Measurements from ENCODE around the gene SOWAHB. TPM values are rescaled to one million over a fixed set of nuclear protein-coding genes. Genes with fewer than 3 reads are reported as not detected.

The SOWAHB gene
- total RNA-seq, 1 experiment from 2014 or later: 6.2 TPM

DNA sequence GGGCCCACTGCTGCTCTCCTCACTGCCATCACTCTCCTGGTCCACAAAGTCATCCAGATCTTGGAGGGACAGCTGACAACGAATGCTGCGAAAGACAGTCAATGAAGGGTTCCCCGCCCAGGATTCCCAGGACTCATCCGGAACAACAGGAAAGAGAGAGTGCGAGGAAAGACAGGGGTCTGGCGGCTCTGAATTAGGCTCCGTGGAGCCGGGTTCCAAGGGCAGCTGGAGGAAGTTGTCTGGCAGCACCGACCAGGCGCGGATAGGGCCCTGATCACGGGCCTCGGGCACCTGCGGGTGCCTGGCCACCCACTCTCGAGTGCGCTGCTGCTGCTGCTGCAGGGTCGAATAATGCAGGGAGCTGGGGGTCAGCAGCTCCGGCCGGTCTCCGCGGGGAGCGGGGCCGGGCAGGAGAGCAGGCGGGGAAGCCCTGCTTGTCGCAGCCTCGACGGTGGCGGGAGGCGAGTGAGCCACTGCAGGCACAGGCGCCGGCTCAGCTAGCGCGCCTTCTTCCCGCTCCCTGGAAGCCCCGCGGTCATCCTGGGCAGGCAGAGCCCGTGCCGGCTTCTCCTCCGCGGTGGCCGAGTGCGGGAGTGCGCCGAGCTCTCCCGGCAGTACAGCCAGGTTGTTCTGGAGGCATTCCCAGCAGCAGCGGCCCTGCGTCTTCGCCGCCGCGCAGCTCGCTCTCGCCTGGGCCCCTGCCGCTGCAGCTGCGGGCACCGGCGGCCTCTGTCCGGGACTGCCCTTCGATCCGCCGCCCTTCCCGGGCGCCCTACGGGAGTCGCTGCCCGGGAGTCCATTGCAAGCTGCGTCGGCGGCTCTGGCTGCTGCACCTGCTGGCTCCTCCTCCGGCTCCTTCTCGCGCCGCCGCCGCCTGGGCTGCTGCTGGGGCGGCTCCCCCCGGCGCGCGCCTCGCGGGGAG lies 1.1 kb downstream of the SOWAHB start:
- Histone ChIP-seq H3K4me1 (replicated peaks; ENCODE audit: insufficient read depth) (peaks cover 39% of the 10 kb centered on the region), H3K9me2 (ENCODE audit: insufficient read depth) (no peaks in the 10 kb centered on the region), H3F3A (ENCODE audit: insufficient read depth, low read depth) (peaks cover 13% of the 10 kb centered on the region), H3K4me3 (peak overlapping the region; percentile 76), H3K79me2 (ENCODE audit: low read depth) (peaks cover 13% of the 10 kb centered on the region), H3K9me3 (ENCODE audit: insufficient read depth, low read depth) (no peaks in the 10 kb centered on the region), H3K27me3 (ENCODE audit: insufficient read depth, low read depth) (no peaks in the 10 kb centered on the region), H3K27ac (peak overlapping the region; percentile 68; the same call in 1 of the 2 replicates), H2AFZ (peak overlapping the region; percentile 89), H4K20me1 (ENCODE audit: insufficient read depth) (no peaks in the 10 kb centered on the region), H3K36me3 (ENCODE audit: low read depth) (no peaks in the 10 kb centered on the region), H3K4me2 (peak overlapping the region; percentile 87)
- ChIA-PET POLR2A (ENCODE audit: unreplicated experiment) (interaction anchor here (0.6 to 0.9 kb wide), 2 partner anchors 14 to 311 kb away, joined by 4 read pairs; no protein-coding TSS in a partner anchor), CTCF (no interaction called here)
- DNase-seq: peak in 1 of 2 experiments; percentile 44
- TF ChIP-seq EZH2 (IDR thresholded peaks at IDR 0.05; ENCODE audit: low read depth): no peak
- TF ChIP-seq, protein P1, sequence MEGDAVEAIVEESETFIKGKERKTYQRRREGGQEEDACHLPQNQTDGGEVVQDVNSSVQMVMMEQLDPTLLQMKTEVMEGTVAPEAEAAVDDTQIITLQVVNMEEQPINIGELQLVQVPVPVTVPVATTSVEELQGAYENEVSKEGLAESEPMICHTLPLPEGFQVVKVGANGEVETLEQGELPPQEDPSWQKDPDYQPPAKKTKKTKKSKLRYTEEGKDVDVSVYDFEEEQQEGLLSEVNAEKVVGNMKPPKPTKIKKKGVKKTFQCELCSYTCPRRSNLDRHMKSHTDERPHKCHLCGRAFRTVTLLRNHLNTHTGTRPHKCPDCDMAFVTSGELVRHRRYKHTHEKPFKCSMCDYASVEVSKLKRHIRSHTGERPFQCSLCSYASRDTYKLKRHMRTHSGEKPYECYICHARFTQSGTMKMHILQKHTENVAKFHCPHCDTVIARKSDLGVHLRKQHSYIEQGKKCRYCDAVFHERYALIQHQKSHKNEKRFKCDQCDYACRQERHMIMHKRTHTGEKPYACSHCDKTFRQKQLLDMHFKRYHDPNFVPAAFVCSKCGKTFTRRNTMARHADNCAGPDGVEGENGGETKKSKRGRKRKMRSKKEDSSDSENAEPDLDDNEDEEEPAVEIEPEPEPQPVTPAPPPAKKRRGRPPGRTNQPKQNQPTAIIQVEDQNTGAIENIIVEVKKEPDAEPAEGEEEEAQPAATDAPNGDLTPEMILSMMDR (conservative IDR thresholded peaks at IDR 0.05): no peak
- no TSS peak for BruUV-seq (replicated peaks)
- intact Hi-C loops (cut with micrococcal nuclease; ENCODE audit: unreplicated experiment): loop anchor here (5.0 kb wide), 1 partner anchor 65 kb away; no protein-coding TSS in a partner anchor

DNA sequence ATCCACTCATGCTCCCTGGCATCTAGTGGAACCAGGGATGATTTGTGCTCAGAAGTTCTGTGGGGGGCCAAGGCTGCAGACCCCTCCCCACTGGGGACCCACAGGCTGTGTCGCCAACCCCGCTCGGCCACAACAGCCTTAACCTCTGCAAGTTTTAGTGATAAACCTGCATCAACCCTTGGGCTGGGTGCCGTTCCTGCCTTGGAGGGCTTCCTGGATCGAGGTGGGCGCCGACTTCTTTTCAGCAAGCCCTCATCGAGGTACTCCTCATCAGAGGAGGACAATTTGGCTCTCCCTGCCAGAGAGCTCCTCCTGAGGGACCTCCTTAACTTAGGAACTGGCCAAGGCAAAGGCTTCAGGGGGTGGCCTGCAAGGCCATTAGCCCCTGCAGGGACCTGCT lies 1.9 kb downstream of the SOWAHB start:
- Histone ChIP-seq H3K4me2 (peak overlapping the region; percentile 87), H3K4me3 (peak overlapping the region; percentile 76; the same call in 1 of the 2 replicates), H2AFZ (no peak overlapping the region), H3F3A (ENCODE audit: insufficient read depth, low read depth) (peaks cover 13% of the 10 kb centered on the region), H4K20me1 (ENCODE audit: insufficient read depth) (no peaks in the 10 kb centered on the region), H3K27me3 (ENCODE audit: insufficient read depth, low read depth) (no peaks in the 10 kb centered on the region), H3K9me2 (ENCODE audit: insufficient read depth) (no peaks in the 10 kb centered on the region; the same call in 1 of the 2 replicates), H3K79me2 (ENCODE audit: low read depth) (peaks cover 13% of the 10 kb centered on the region), H3K9me3 (ENCODE audit: insufficient read depth, low read depth) (no peaks in the 10 kb centered on the region), H3K4me1 (replicated peaks; ENCODE audit: insufficient read depth) (peaks cover 45% of the 10 kb centered on the region), H3K27ac (no peak overlapping the region), H3K36me3 (ENCODE audit: low read depth) (no peaks in the 10 kb centered on the region)
- no TSS peak for BruUV-seq (replicated peaks)
- ChIA-PET CTCF (no interaction called here), POLR2A (ENCODE audit: unreplicated experiment) (no interaction called here)
- TF ChIP-seq, protein P1 (conservative IDR thresholded peaks at IDR 0.05): no peak
- no peak for TF ChIP-seq EZH2 (IDR thresholded peaks at IDR 0.05; ENCODE audit: low read depth)
- intact Hi-C loops (cut with micrococcal nuclease; ENCODE audit: unreplicated experiment): loop anchor here (5.0 kb wide), 1 partner anchor 64 kb away; no protein-coding TSS in a partner anchor
- DNase-seq: no peak

- no peak overlapping the region for H3K4me2 ChIP-seq
- H3K4me1 ChIP-seq (replicated peaks; ENCODE audit: insufficient read depth): peaks cover 45% of the 10 kb centered on the region
- ChIA-PET CTCF (no interaction called here), POLR2A (ENCODE audit: unreplicated experiment) (no interaction called here)
- H3K27me3 ChIP-seq (ENCODE audit: insufficient read depth, low read depth): no peaks in the 10 kb centered on the region
- DNase-seq: no peak
- H3K9me2 ChIP-seq (ENCODE audit: insufficient read depth): no peaks in the 10 kb centered on the region; the same call in 1 of the 2 replicates
- no peak overlapping the region for H3K4me3 ChIP-seq
- no peaks in the 10 kb centered on the region for H3K36me3 ChIP-seq (ENCODE audit: low read depth)
- intact Hi-C loops (cut with micrococcal nuclease; ENCODE audit: unreplicated experiment): loop anchor here (5.0 kb wide), 1 partner anchor 63 kb away; no protein-coding TSS in a partner anchor
- peaks cover 13% of the 10 kb centered on the region for H3K79me2 ChIP-seq (ENCODE audit: low read depth)
- BruUV-seq (replicated peaks): no TSS peak
- H3K27ac ChIP-seq: no peak overlapping the region
- H3F3A ChIP-seq (ENCODE audit: insufficient read depth, low read depth): peaks cover 13% of the 10 kb centered on the region
- H4K20me1 ChIP-seq (ENCODE audit: insufficient read depth): no peaks in the 10 kb centered on the region
- H3K9me3 ChIP-seq (ENCODE audit: insufficient read depth, low read depth): no peaks in the 10 kb centered on the region
- TF ChIP-seq, protein P1 (conservative IDR thresholded peaks at IDR 0.05): no peak
- no peak for TF ChIP-seq EZH2 (IDR thresholded peaks at IDR 0.05; ENCODE audit: low read depth)
- no peak overlapping the region for H2AFZ ChIP-seq
These were observed 2.3 kb downstream of the SOWAHB start for GRCh38 chr4:76895619-76896018.
